HG03565 (cell line): ENCODE data around the gene F8.
"Not testable (repeated sequence)": the region's sequence is repeated elsewhere in the genome, so short reads cannot be mapped to it uniquely, and the experiment has no call there.

ENCODE experiments used
- ATAC-seq: cut with Tn5 transposase; IDR thresholded peaks from one replicate; pipeline ENCODE4 v1.9.1; 2021; ENCODE audit warnings: mild to moderate bottlenecking, moderate library complexity; ENCODE audit not compliant: unreplicated experiment

The F8 gene

GRCh38 chrX:155035688-155036087 is 13.2 kb upstream of the F8 start:
- ATAC-seq = no peak

DNA sequence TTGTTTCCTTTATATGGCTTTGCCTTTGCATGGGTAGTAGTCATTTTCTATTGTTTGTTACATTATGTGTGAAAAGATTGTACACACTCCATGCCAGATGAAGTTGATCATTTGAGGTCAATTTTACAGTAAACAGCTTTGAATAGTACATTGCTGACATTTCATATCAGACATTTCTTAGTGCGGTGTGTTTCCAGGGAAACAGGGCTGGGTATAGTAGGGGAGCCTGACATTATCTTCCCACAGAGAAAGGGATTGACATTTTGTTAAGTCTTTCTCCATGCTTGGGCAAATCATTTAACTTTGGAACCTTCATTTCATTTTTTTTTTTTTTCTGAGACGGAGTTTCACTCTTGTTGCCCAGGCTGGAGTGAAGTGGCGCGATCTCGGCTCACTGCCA is 9.1 kb upstream of the F8 start:
- ATAC-seq = no peak

DNA sequence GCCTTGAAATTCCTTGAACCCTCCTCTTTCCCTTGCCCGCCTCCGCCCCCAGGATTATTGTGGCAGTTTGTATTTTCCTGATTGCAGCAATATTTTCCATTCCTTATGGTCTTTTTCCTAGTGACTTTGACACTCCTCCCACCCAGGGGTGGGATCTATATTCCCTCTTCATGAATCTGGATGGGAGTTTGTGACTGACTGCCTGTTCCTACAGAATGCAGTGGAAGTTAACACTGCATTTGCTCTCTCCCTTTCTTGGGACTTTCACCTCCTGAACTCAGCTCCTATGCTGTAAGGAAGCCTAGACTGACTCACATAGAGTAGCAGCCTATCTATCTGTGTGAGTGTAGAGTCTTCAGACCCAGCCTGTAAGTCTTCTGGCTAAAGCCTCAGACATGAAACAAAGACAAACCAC is 6.4 kb upstream of the F8 start:
- no peak for ATAC-seq

DNA sequence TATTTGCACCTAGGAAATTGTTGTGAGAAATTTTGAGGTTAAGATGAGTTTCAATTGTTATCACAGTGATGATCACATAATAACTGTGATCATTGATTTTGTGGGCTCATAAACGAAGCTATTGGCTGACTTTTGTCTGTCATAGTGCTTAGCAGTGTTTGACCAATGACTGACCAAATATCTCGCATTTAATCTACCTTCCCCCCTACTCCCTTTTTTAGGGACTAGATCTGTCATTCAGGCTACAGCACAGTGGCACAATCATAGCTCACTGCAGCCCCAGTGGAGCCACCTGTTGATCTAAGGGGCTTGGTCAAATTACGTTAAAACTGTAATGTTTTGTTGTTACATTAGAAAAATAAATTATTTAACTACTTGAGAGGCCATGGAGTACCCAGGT is 5.6 kb upstream of the F8 start:
- ATAC-seq = no peak

GRCh38 chrX:155027509-155028066 is 5.1 kb upstream of the F8 start:
- no peak for ATAC-seq

GRCh38 chrX:155026727-155027508 is 4.4 kb upstream of the F8 start, which contains the start of gene FUNDC2:
TSS of gene FUNDC2 (plus strand) at chrX:155026844. CDS start at chrX:155026939, 95 bp downstream.
- peak; percentile 88 for ATAC-seq

- ATAC-seq = no peak
These were observed 3.9 kb upstream of the F8 start for GRCh38 chrX:155026420-155026726.

GRCh38 chrX:155023907-155024833 is 1.6 kb upstream of the F8 start:
- ATAC-seq = no peak

GRCh38 chrX:155020591-155020990 is 1.9 kb downstream of the F8 start:
- ATAC-seq = no peak

DNA sequence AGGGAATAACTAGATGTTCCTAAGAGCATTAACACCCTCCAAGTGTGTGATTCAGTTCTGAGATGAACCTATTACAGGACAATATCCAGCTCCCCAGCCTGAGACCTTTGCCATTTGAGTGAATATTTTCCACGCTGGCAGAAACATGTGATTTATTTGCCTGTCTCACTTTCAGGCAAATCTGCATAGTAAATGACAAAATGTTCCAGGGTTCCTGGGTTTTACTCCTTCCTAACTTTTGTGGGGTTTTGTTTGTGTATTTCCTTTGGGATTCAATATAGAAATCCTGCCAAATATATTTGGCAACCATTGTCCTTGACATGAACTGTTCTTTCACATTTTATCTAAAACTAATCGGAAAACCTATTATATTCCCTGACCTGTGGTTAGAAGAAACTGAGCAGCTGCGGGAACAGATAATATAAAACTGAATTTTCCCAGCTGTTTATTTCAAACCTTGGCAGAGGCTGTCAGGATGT is 12.5 kb downstream of the F8 start:
- ATAC-seq = no peak

- ATAC-seq = not testable (repeated sequence)
These were observed 13.9 kb downstream of the F8 start for GRCh38 chrX:155008578-155008977.

DNA sequence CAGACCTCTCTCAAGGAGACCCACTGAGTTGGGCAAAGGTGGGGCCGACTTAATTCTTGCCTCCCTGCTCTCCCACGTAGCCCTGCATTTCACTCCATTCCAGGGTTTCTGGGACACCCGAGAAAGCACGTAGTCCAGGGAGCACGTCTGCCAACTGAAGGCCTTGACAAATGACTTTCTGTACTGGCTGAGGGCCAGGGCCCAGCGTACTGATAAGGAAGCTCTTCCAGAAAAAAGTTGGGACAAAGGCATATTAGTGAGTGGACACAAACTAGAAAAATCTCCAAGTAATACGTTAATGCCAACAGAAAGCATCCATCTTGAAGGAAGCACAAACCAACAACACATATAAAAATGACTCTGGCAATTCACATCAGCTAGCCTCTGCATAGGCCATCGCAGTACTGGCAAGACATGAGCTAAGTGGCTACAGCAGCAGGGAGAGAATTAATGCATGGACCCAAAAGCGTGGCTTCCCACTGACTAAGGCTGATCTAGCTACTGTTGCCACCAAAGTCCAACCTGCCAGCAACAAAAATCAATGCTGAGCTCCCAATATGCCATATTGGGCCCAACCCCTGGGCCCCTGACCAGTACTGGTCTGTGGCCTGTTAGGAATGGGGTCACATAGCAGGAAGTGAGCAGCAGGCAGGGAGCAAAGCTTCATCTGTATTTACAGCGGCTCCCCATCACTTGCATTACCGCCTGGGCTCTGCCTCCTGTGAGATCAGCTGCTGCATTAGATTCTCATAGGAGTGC is 15.4 kb downstream of the F8 start:
- ATAC-seq = not testable (repeated sequence)

DNA sequence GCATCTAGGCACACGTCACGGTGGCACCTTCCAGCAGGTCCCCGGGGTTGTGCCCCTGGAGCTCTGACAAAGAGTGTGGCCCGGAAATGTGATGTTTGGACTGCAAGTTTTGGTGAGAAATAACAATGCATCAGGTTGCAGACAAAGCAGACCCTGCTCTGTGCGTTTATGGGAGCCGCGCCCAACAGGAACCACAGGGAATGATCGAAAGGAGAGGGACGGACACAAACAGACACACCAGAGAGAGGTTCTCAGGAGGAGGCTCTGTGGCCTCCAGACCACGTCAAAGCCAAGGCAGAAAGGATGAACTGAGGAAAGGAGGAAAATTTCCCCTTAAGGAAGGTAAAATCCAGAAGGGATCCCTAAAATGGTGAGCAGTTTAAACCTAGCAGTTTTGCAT is 16.1 kb downstream of the F8 start:
- ATAC-seq = not testable (repeated sequence)

- no peak for ATAC-seq
These were observed 17.3 kb downstream of the F8 start for GRCh38 chrX:155005190-155005589.

DNA sequence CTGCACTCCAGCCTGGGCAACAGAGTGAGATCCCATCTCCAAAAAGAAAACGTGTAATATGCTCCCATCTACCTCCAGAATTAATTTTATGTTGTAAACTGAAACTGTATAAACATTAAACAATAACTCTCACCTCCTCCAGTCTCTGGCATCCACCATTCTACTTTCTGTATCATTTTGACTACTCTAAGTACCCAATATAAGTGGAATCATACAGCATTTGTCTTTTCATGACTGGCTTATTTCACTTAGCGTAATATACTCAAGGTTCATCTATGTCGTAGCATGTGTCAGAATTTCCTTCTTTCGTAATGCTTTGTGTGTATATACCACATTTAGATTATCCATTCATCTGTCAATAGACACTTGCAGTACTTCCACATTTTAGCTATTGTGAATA is 20.6 kb downstream of the F8 start:
- ATAC-seq = no peak

GRCh38 chrX:155000841-155001240 is 21.7 kb downstream of the F8 start:
- ATAC-seq = no peak

DNA sequence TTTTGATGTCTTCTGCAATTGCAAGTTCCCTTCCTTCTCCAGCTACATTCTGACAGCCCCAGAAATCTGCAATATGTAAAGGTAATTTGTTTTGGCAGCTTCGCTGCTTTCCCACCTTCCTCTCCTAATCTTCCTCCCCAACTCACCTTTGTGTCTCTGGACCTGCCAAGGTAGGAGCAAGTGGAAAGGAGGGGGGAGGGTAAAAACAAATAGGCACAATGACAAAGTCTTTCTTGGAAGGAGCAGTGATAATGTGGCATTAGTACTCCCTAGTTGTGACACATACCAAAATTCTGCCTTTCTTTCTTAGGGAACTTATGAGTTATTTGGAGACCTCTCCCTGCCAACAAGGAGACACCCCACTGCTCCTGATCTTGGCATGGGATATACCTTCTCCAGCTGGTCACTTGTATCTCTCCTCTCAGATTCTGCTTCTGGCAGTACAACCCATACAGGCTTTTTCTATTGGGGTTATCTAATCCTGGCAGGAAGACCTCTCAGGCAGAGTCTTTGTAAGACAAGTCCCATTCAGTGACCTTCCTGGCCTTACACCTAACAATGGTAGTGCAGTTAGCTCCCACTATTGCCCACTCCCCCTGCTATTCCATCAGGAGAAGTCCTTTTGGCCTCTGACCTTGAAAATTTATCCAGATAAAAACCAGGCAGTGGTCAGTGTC is 24.2 kb downstream of the F8 start:
- no peak for ATAC-seq

DNA sequence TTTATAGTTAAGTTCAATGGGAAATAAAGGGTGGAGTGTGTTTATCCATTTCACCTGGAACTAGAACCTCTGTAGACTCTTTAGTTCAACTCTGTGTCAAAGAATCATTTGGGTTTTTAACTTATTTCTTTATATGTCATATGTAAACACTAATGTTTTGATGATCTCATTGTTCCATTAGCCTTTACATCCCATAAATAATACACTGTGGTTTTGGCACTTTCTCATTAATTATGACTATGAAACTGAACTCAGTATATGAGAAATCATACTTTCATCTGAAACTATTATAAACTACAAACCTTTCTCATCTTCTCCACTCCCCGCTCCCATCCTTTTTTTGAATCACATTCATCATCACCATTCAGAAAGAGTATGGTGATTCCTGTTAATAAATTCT is 31.0 kb downstream of the F8 start:
- no peak for ATAC-seq

DNA sequence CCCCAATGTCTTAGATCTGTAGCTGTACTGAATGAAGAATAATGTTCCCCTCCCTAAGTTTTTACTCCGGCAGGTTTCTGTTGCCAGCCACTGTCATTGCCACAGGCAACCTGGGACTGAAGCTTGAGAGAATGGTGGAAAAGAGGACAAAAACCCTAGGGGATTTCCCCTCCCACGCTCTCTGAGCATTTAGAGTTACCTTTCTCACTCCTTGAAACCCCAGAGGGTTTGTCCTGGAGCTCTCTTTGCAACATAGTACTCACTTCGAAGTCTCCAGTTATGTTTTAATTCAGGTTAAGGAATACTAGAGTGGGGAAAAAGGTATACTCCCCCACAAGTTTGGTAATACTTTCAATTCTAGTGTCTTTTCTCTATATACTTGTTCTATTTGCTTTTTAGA is 31.5 kb downstream of the F8 start:
- no peak for ATAC-seq

GRCh38 chrX:154990496-154990895 is 32.0 kb downstream of the F8 start:
- no peak for ATAC-seq
